CD4-positive, alpha-beta T cell (primary cell): Measurements from ENCODE around the gene MROH8. TPM values are rescaled to one million over a fixed set of nuclear protein-coding genes. Genes with fewer than 3 reads are reported as not detected.

Source experiments
- ATAC-seq: fragments of 200-7000 bp; cut with Tn5 transposase; one replicate; pipeline ENCODE4 v1.10.0; 2022; ENCODE audit warnings: mild to moderate bottlenecking; ENCODE audit not compliant: poor library complexity
- CTCF ChIA-PET: fragments of 350-600 bp; sonication (Branson Sonifier 250); formaldehyde crosslinking; loops from one replicate; lab custom pipeline; 2021; ENCODE audit warnings: antibody characterized with exemption, inconsistent platforms; lab: Charles Lee
- POLR2A ChIA-PET: fragments of 350-600 bp; sonication (Branson Sonifier 250); formaldehyde crosslinking; loops from one replicate; lab custom pipeline; 2021; ENCODE audit warnings: antibody characterized with exemption, inconsistent platforms; lab: Charles Lee
- DNase-seq, 14 experiments: peaks; one replicate each; pipeline ENCODE4 v3.0.0-alpha.2; 2013 to 2020; ENCODE audit warnings: mixed read lengths in 2 of 14
- H3K27ac ChIP-seq, 2 donors: one replicate each; pipeline versions ENCODE4 v1.5.1 to v1.7.0; 2013; ENCODE audit warnings: low read length in 2 of 2, low read depth in 1 of 2, mild to moderate bottlenecking in 1 of 2
- H3K27me3 ChIP-seq, 2 experiments: 1 replicate in 1 of 2; 2 replicates in 1 of 2; pipeline versions ENCODE4 v1.6.1 to v1.7.0; 2013; ENCODE audit warnings: low read length in 2 of 2, control low read depth in 1 of 2, mild to moderate bottlenecking in 1 of 2, moderate library complexity in 1 of 2; ENCODE audit not compliant: insufficient read depth in 2 of 2, control insufficient read depth in 1 of 2
- H3K36me3 ChIP-seq: one replicate; pipeline ENCODE4 v1.6.1; 2013; ENCODE audit warnings: low read length, control low read depth; ENCODE audit not compliant: insufficient read depth
- H3K4me1 ChIP-seq: one replicate; pipeline ENCODE4 v1.6.1; 2013; ENCODE audit warnings: low read length, control low read depth; ENCODE audit not compliant: insufficient read depth
- H3K4me3 ChIP-seq: one replicate; pipeline ENCODE4 v1.5.1; 2013; ENCODE audit warnings: mild to moderate bottlenecking, low read length, moderate library complexity
- H3K9me3 ChIP-seq, 2 experiments: 1 replicate in 1 of 2; 2 replicates in 1 of 2; pipeline versions ENCODE4 v1.6.1 to v1.7.0; 2013; ENCODE audit warnings: low read length in 2 of 2, mild to moderate bottlenecking in 2 of 2, control low read depth in 1 of 2, moderate library complexity in 1 of 2; ENCODE audit not compliant: control insufficient read depth in 1 of 2, insufficient read depth in 1 of 2
- H3K27ac Mint-ChIP-seq: one replicate; pipeline ENCODE4 v1.8.0; 2020; ENCODE audit warnings: mixed read lengths
- H3K27me3 Mint-ChIP-seq: one replicate; pipeline ENCODE4 v1.8.0; 2021; ENCODE audit warnings: mixed read lengths
- H3K36me3 Mint-ChIP-seq: one replicate; pipeline ENCODE4 v1.8.0; 2021; ENCODE audit warnings: low read depth, mixed read lengths
- H3K4me1 Mint-ChIP-seq: one replicate; pipeline ENCODE4 v1.8.0; 2021; ENCODE audit warnings: low read depth, mixed read lengths
- H3K4me3 Mint-ChIP-seq: one replicate; pipeline ENCODE4 v1.8.0; 2020; ENCODE audit warnings: mild to moderate bottlenecking, mixed read lengths
- H3K9me3 Mint-ChIP-seq: one replicate; pipeline ENCODE4 v1.8.0; 2020; ENCODE audit warnings: mixed read lengths
- intact Hi-C, 2 experiments: fragments of 100-400 bp; cut with DNase I in 1 of 2; cut with micrococcal nuclease in 1 of 2; formaldehyde crosslinking; loops; one replicate each; pipeline versions ENCODE4 v1.15.1 to v1.9.0; 2023 to 2025; cut with DNase I, micrococcal nuclease
- total RNA-seq, 174 experiments: library from RNA in 2 of 174; stranded (reverse) in 2 of 174; gene quantifications; one replicate each; pipeline ENCODE4 v1.2.3 and lab custom pipeline; 2021 to 2026
- TF ChIP-seq, protein P1 (sequence below): fragments of 200-600 bp; IDR thresholded peaks from one replicate; pipeline ENCODE4 v1.8.0; 2022; ENCODE audit warnings: antibody characterized with exemption, mild to moderate bottlenecking

Gene MROH8
- total RNA-seq, 2 experiments from 2014 or later, result 1.1 to 1.2 TPM

DNA sequence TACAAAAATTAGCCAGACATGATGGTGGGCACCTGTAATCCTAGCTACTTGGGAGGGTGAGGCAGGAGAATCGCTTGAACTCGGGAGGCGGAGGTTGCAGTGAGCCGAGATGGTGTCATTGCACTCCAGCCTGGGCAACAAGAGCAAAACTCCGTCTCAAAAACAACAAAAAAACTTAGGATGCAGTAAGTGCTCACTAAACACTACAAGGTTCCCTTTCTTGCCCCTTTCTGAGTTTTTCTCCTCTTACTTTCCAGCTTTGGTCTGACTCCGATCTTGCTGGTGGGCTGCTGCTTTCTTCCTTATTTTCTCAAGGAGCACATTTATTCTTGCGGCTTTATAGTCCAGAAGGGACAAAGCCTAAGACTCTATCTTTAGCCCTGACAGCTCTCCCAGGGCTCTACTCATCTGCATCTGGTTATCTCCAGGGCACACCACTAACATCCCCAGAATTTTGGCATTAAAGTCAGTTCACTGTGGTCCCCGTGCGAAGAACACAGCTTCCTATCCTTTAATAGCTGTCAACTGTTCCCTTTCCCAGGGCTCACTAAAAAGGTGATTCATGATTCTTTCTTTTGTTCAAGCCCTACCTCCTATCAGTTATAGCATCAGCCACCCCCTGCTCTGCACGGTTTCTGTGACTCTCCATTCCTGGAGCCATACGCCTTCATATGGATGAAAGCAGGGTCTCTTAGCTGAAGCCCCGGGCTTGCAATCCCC lies 17.4 kb downstream of the MROH8 start:
- POLR2A ChIA-PET, result interaction anchor here (1.2 kb wide), 1 partner anchor 17 kb away, joined by 3 read pairs; the partner anchor contains the start of genes MROH8 and RPN2
- H3K27ac Mint-ChIP-seq, result no peak overlapping the region
- intact Hi-C loops, result no loop called here
- ATAC-seq (no peak), DNase-seq (no peak)
- CTCF ChIA-PET, result no interaction called here
- no peaks in the 10 kb centered on the region for H3K4me1 Mint-ChIP-seq
- H3K36me3 Mint-ChIP-seq, result no peaks in the 10 kb centered on the region
- Histone ChIP-seq H3K36me3 (no peaks in the 10 kb centered on the region), H3K9me3 (no peaks in the 10 kb centered on the region), H3K4me3 (no peak overlapping the region), H3K4me1 (no peaks in the 10 kb centered on the region), H3K27ac (no peak overlapping the region), H3K27me3 (no peaks in the 10 kb centered on the region)
- TF ChIP-seq, protein P1, sequence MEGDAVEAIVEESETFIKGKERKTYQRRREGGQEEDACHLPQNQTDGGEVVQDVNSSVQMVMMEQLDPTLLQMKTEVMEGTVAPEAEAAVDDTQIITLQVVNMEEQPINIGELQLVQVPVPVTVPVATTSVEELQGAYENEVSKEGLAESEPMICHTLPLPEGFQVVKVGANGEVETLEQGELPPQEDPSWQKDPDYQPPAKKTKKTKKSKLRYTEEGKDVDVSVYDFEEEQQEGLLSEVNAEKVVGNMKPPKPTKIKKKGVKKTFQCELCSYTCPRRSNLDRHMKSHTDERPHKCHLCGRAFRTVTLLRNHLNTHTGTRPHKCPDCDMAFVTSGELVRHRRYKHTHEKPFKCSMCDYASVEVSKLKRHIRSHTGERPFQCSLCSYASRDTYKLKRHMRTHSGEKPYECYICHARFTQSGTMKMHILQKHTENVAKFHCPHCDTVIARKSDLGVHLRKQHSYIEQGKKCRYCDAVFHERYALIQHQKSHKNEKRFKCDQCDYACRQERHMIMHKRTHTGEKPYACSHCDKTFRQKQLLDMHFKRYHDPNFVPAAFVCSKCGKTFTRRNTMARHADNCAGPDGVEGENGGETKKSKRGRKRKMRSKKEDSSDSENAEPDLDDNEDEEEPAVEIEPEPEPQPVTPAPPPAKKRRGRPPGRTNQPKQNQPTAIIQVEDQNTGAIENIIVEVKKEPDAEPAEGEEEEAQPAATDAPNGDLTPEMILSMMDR, result no peak
- H3K4me3 Mint-ChIP-seq, result no peak overlapping the region
- H3K9me3 Mint-ChIP-seq, result no peaks in the 10 kb centered on the region
- H3K27me3 Mint-ChIP-seq, result no peaks in the 10 kb centered on the region

DNA sequence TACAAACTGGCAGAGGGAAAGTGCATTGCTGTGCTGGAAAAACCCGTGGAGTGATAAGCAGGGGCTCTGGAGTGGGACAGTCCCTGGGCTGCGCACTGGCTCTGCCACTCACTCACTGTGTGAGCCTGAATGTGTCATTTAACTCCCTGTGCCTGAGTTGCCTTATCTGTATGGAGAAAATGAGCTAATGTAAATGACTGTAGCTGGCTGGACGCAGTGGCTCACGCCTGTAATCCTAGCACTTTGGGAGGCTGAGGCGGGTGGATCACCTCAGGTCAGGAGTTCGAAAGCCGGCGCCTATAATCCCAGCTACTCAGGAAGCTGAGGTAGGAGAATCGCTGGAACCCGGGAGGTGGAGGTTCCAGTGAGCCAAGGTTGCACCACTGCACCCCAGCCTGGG lies 18.7 kb downstream of the MROH8 start:
- Histone ChIP-seq H3K9me3 (no peaks in the 10 kb centered on the region), H3K36me3 (no peaks in the 10 kb centered on the region), H3K27ac (no peak overlapping the region), H3K27me3 (no peaks in the 10 kb centered on the region), H3K4me1 (no peaks in the 10 kb centered on the region), H3K4me3 (no peak overlapping the region)
- H3K4me1 Mint-ChIP-seq, result no peaks in the 10 kb centered on the region
- H3K36me3 Mint-ChIP-seq, result no peaks in the 10 kb centered on the region
- no peak for ATAC-seq
- no peak for DNase-seq
- CTCF ChIA-PET, result no interaction called here
- H3K27me3 Mint-ChIP-seq, result no peaks in the 10 kb centered on the region
- H3K4me3 Mint-ChIP-seq, result no peak overlapping the region
- POLR2A ChIA-PET, result no interaction called here
- intact Hi-C loops, result no loop called here
- H3K27ac Mint-ChIP-seq, result no peak overlapping the region
- no peaks in the 10 kb centered on the region for H3K9me3 Mint-ChIP-seq
- TF ChIP-seq, protein P1, result no peak

DNA sequence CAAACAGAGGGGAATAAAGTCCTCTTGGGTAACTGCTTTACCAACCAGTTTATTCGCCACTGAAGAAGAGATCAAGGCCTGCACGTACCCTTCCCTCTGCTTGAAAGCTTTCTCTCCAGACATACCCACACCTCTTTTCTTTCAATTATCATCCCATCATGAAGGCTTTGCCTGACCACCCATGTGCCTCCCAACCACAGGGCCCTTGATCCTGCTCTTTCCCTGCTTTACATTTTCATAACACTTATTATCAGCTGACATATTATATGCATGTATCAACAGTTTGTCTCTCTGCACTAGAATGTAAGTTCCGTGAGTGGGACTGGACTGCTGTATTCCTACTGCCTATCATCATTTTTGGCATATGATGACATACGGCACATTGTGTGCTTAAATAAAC lies 21.1 kb downstream of the MROH8 start:
- no peaks in the 10 kb centered on the region for H3K27me3 ChIP-seq
- H3K4me3 ChIP-seq, result no peak overlapping the region
- Mint-ChIP-seq H3K27ac (no peak overlapping the region), H3K4me3 (no peak overlapping the region), H3K36me3 (no peaks in the 10 kb centered on the region), H3K9me3 (no peaks in the 10 kb centered on the region), H3K27me3 (no peaks in the 10 kb centered on the region), H3K4me1 (no peaks in the 10 kb centered on the region)
- POLR2A ChIA-PET, result no interaction called here
- intact Hi-C loops, result no loop called here
- no peak for DNase-seq
- no peaks in the 10 kb centered on the region for H3K36me3 ChIP-seq
- TF ChIP-seq, protein P1, result no peak
- ATAC-seq, result no peak
- H3K4me1 ChIP-seq, result no peaks in the 10 kb centered on the region
- no peaks in the 10 kb centered on the region for H3K9me3 ChIP-seq
- CTCF ChIA-PET, result no interaction called here
- no peak overlapping the region for H3K27ac ChIP-seq
